GM10266 (cell line): ENCODE measurements around the gene KCNJ13.
A peak's percentile ranks its signal among the peaks of the same experiment; 100 is the strongest.

Source experiments
- DNase-seq: peaks from one replicate; pipeline ENCODE4 v3.0.0; 2012; ENCODE audit errors: extremely low spot score
- CTCF ChIP-seq: IDR thresholded peaks from 2 replicates; pipeline ENCODE4 v1.5.1; 2012; ENCODE audit warnings: mild to moderate bottlenecking, low read depth; ENCODE audit not compliant: control insufficient read depth, insufficient read depth; ENCODE audit errors: missing control alignments

Gene KCNJ13

GRCh38 chr2:232772531-232772930 is 3.8 kb downstream of the KCNJ13 start:
- TF ChIP-seq CTCF = no peak
- peak; percentile 8 for DNase-seq

DNA sequence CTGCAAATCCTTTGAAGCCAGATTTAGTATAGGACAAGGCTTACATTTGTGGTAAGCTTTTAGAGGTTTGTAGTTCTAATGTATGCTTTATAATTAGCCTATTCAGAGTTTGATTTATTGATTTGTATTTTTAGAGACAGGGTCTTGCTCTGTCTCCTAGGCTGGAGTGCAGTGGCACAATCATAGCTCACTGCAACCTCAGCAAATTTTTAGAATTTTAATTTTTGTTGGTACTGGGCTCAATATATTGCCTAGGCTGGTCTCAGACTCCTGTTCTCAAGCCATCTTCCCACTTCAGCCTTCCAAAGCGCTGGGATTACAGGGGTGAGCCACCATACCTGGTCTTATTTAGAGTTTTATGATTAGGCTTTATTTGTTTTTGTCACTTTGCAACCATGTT is 4.5 kb downstream of the KCNJ13 start:
- no peak for DNase-seq
- TF ChIP-seq CTCF = no peak

DNA sequence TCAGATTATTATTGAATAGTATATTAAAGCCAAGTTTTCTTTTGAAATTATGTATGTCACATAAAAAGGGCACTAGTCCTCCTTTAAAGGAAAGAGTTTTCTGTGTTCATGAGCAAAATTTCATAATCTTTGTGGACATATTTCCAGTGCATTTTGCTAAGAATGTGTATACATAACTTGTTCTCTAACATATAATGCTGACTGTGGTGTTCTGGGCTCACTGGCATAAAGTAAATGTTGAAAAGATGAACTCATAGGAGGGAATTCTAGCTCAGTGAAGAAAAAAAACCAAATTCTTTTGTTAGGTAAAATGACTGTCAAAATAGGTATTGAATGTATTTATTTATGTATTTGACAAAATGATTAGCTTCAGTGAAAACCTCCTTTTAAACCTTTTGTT is 6.2 kb downstream of the KCNJ13 start:
- no peak for DNase-seq
- TF ChIP-seq CTCF = no peak

DNA sequence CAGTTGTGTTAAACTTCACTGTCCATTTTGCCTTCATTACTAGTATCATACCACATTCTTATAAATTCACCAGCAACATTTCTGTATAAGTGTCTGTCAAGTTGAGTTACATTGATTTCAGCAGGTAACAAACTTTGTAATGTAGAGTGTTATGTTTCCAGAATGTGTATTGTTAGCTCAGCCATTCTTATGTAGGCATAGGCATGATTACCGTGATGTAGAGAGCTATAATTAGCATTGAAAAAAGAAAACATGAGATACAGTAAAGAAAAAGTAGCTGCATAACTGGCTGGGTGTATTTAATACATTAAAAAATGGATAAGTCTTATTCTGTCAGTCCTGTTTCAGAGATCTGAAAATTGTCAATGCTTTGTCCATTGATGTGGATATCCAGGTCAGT is 8.5 kb downstream of the KCNJ13 start:
- TF ChIP-seq CTCF = no peak
- DNase-seq = no peak

DNA sequence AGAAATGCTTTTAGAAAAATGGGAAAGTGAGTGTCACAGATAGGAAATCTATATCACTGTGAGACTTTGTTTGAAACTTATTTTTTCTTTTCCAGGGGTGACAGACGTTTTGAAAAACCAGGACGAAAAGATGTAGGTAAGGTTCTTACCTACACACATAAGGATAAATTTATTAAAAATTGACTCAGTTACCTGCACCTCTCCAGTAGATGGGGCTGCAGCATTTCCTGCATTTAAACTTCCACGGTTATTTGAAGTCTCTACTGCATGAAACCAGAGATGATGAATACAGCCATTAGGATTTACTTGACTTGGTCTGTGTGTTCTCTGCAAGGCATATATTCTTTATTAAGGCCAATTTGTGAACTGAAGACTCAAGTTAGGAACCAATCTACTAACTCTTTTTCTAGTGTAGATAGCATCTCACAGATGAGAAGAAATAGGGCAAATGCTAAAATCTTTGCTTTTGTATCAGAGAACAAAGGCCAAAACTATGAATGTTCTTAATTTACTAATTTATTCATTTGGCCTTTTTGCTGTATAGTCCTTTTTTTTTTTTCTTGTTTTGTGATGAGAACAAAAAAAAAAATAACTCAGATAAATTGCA is 15.0 kb downstream of the KCNJ13 start:
- DNase-seq = peak; percentile 15
- TF ChIP-seq CTCF = peak; percentile 55

DNA sequence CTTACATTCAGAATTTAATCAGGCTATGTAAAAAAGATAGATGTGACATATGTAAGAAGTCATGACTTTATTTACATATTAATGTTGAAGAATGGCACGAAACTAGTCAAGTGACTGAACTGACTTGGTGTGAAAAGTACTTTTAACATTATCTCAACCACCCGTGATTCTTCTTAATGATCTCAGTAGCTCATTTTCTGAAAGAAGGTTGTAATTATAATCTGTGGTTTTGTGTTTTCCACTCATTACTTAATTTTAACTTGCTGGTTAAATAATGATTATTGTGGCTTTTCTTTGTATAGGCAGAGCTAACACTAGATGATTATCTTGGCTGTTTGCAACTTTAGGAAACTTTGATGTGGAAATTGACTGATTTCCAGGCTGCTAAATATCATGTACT is 18.5 kb downstream of the KCNJ13 start:
- no peak for TF ChIP-seq CTCF
- DNase-seq = no peak

DNA sequence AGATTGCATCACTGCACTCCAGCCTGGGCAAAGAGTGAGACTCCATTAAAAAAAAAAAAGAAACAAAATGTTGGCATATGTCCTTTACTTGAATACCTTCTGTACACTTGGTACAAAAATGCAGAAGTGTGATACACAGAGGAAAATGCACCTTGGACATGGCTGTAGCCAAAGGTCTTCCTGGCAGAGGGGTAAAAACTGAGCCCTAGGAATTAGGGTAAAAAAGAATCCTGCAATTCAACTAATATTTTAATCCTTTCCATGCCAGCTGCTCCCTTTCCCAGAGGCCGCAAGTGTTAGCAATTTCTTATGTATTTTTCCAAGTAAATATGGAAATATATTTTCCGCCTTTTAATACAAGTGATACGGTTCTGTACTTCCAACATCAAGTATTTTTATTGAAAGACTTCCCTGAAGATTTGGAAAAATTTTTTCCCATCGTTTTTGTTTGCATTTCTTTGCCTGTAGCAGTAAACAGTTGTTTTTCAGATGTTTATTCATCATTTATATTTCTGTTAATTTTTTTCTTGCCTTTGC is 26.2 kb downstream of the KCNJ13 start:
- no peak for DNase-seq
- TF ChIP-seq CTCF = no peak
